Colonic mucosa (tissue), 4 donors: ENCODE results near the gene NCOA3. TPM values are rescaled to one million over a fixed set of nuclear protein-coding genes. Genes with fewer than 3 reads are reported as not detected.

ENCODE experiments used
- DNase-seq: peaks from one replicate; pipeline ENCODE4 v3.0.0-alpha.2; 2020
- H3K27ac ChIP-seq: fragments of 200-600 bp; one replicate; pipeline ENCODE4 v1.8.0; 2021
- H3K27me3 ChIP-seq: fragments of 200-600 bp; one replicate; pipeline ENCODE4 v1.8.0; 2021
- H3K36me3 ChIP-seq: fragments of 200-600 bp; one replicate; pipeline ENCODE4 v1.8.0; 2021
- H3K4me1 ChIP-seq: fragments of 200-600 bp; one replicate; pipeline ENCODE4 v1.8.0; 2021; ENCODE audit warnings: mild to moderate bottlenecking
- H3K4me3 ChIP-seq: fragments of 200-600 bp; one replicate; pipeline ENCODE4 v1.8.0; 2021
- H3K9ac ChIP-seq, 2 donors: one replicate each; pipeline ENCODE4 v1.7.0; 2013; ENCODE audit warnings: control low read depth in 2 of 2, low read depth in 2 of 2, low read length in 2 of 2
- H3K9me3 ChIP-seq: fragments of 200-600 bp; one replicate; pipeline ENCODE4 v1.8.0; 2021
- intact Hi-C: fragments of 100-400 bp; cut with DNase I; formaldehyde crosslinking; loops from one replicate; pipeline ENCODE4 v1.14.1; 2022
- total RNA-seq, 2 donors: library from RNA; stranded (reverse); fragmentation: NEBNext Ultra II Directional in 1 of 2; extraction: Animal tissue kit (Norgen Biotek cat#: 25700) in 1 of 2; gene quantifications; one replicate each; pipeline ENCODE4 v1.2.1, GENCODE V29; 2021
- TF ChIP-seq, protein P1 (sequence below): fragments of 200-600 bp; IDR thresholded peaks from one replicate; pipeline ENCODE4 v1.8.0; 2022; ENCODE audit warnings: antibody characterized with exemption, mild to moderate bottlenecking
- donor health status: healthy.
- donor health status: DM: no; HTN: no; CAD: no.
- donor health status: DM: no; HTN: no; CAD: no.

Gene NCOA3
- total RNA-seq, 2 donors from 2014 or later: 17.1 to 24.2 TPM

DNA sequence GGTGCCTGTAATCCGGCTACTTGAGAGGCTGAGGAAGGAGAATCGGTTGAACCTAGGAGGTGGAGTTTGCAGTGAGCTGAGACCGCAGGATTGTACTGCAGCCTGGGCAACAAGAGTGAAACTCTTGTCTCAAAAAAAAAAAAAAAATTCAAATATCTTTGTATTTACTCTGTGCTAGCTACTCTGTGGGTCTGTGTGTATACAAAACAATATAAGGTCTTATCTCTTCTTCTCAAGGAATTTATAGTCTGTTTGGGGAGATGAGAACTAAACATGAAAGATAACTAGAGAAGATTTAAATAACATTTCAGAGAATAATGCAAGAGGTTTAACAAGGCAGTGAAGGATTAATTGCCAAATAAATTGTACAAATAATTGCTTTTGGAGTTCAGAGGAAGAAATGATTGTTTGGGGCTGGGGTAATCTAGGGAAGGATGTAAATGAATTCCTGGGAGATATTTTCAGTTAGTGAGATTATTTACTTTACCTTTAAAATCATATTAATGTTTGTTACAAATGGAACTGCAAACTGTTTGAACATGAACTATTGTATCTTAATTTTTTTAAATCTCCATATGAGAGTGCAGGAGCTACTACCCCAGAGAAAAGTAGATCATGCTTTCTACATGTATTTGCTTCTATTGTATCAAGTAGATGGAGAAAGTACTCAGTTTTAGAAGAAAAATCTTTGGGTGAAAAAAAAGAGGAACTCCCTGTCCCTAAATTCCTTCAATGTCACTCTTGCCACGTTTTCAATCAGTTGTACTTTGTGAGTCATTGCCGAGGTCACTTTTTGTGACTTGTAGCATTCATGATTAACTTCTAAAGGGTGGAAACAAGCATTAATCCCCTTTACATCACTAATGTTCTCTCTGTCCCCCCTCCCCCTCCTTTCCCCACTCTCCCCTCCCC, 39.0 kb downstream of the NCOA3 start:
- Histone ChIP-seq H3K27me3 (no peaks in the 10 kb centered on the region), H3K4me1 (no peaks in the 10 kb centered on the region), H3K9ac (no peak overlapping the region), H3K4me3 (no peak overlapping the region), H3K9me3 (no peaks in the 10 kb centered on the region), H3K27ac (no peak overlapping the region), H3K36me3 (no peaks in the 10 kb centered on the region)
- TF ChIP-seq, protein P1, sequence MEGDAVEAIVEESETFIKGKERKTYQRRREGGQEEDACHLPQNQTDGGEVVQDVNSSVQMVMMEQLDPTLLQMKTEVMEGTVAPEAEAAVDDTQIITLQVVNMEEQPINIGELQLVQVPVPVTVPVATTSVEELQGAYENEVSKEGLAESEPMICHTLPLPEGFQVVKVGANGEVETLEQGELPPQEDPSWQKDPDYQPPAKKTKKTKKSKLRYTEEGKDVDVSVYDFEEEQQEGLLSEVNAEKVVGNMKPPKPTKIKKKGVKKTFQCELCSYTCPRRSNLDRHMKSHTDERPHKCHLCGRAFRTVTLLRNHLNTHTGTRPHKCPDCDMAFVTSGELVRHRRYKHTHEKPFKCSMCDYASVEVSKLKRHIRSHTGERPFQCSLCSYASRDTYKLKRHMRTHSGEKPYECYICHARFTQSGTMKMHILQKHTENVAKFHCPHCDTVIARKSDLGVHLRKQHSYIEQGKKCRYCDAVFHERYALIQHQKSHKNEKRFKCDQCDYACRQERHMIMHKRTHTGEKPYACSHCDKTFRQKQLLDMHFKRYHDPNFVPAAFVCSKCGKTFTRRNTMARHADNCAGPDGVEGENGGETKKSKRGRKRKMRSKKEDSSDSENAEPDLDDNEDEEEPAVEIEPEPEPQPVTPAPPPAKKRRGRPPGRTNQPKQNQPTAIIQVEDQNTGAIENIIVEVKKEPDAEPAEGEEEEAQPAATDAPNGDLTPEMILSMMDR: no peak
- intact Hi-C loops: no loop called here
- DNase-seq: no peak

DNA sequence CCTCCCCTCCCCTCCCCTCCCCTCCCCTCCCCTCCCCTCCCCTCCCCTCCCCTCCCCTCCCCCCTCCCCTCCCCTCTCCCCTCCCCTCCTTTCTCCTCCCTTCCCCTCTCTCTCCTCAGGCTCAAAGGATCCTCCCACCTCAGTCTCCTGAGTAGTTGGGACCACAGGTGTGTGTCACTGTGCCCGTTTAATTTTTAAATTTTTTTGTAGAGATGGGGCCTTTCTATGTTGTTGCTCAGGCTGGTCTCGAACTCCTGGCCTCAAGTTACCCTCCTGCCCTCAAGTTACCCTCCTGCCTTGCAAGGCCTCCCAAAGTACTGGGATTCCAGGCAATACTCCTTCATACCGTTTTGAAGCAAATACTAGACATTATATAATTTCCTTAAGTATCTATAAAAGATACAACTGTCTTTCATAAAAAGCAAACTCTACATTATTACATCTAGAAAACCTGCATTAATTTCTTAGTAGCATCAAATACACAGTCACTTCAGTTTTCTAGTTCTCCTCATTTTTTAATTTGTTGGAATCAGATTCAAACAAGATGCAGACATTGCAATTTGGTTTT, 39.8 kb downstream of the NCOA3 start:
- intact Hi-C loops: no loop called here
- no peaks in the 10 kb centered on the region for H3K4me1 ChIP-seq

DNA sequence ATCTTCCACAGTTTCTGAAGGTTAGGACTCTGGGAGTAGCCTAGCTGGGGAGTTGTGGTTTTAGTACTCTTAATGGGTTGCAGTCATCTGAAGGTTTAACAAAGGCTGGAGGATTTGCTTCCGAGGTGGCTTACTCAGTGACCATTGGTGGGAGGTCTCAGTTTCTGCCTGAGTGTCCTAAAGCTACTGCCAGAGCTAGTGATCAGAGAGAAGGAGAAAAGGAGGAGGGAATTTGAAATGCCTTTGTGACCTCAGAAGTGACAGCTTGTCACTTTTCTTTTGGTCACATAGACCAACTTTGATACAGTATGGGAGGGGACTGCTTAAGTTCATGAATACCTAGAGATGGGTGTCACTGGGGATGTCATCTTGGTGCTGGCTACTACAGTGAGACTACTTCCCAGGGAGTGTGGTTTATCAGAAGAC, 41.3 kb downstream of the NCOA3 start:
- intact Hi-C loops: no loop called here
- DNase-seq: no peak
- Histone ChIP-seq H3K9ac (no peak overlapping the region), H3K4me1 (no peaks in the 10 kb centered on the region), H3K4me3 (no peak overlapping the region), H3K9me3 (no peaks in the 10 kb centered on the region), H3K27me3 (no peaks in the 10 kb centered on the region), H3K27ac (no peak overlapping the region), H3K36me3 (no peaks in the 10 kb centered on the region)
- TF ChIP-seq, protein P1: no peak

More for the DNA sequence above, 39.8 kb downstream of the NCOA3 start:
- TF ChIP-seq, protein P1: no peak
- Histone ChIP-seq H3K27me3 (no peaks in the 10 kb centered on the region), H3K9me3 (no peaks in the 10 kb centered on the region), H3K4me3 (no peak overlapping the region), H3K9ac (no peak overlapping the region), H3K27ac (no peak overlapping the region), H3K36me3 (no peaks in the 10 kb centered on the region)
- DNase-seq: no peak

DNA sequence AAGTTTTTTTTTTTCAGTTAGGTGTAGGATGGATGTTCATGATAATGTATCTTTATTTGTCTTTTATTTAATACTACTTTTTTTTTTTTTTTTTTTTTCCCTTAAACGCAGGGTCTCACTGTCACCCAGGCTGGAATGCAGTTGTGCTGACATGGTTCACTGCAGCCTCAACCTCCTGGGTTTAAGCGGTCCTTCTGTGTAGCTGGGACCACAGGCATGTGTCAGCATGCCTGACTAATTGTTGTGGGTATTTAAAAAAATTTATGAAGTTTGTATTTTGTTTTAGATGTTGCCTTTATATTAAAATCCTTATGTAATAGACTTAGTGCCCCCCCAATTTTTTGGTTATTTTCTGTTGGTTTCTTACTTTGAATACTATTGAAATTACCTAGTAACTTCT, 42.6 kb downstream of the NCOA3 start:
- intact Hi-C loops: no loop called here
- H3K4me1 ChIP-seq: no peaks in the 10 kb centered on the region
- TF ChIP-seq, protein P1: no peak

DNA sequence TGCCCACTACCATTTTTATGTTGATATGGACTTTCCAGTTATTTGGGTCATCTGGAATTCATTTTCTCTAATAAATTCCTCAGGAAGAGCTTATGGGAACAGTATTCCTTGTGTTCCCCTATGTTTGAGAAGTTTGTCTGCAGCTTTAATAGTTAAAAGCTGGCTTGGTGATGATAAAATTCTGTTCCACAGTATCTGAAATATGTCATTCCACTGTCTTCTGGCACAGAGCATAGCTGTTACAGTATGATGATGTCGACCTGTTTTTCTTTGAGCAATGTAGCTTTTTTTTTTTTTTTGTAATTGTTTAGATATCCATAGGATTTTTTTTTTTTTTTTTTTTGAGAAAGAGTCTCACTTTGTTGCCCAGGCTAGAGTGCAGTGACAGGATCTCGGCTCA, 43.2 kb downstream of the NCOA3 start:
- Histone ChIP-seq H3K27ac (no peak overlapping the region), H3K27me3 (no peaks in the 10 kb centered on the region), H3K9ac (no peak overlapping the region), H3K36me3 (no peaks in the 10 kb centered on the region), H3K4me3 (no peak overlapping the region), H3K9me3 (no peaks in the 10 kb centered on the region), H3K4me1 (no peaks in the 10 kb centered on the region)
- DNase-seq: no peak
- TF ChIP-seq, protein P1: no peak
- intact Hi-C loops: no loop called here

More for the DNA sequence above, 42.6 kb downstream of the NCOA3 start:
- no peak for DNase-seq
- H3K9me3 ChIP-seq: no peaks in the 10 kb centered on the region
- H3K36me3 ChIP-seq: no peaks in the 10 kb centered on the region
- no peak overlapping the region for H3K4me3 ChIP-seq
- no peak overlapping the region for H3K9ac ChIP-seq
- no peak overlapping the region for H3K27ac ChIP-seq
- no peaks in the 10 kb centered on the region for H3K27me3 ChIP-seq
